RWPE1 (cell line): ENCODE results near the gene ZNF48.

Experiments
- CTCF ChIA-PET: fragments of 350-600 bp; sonication (Branson Sonifier 250); formaldehyde crosslinking; extraction: SDS; loops from one replicate; lab custom pipeline; 2021; lab: Yijun Ruan, JAX
- POLR2A ChIA-PET: fragments of 400-600 bp; formaldehyde crosslinking; extraction: SDS; loops from one replicate; lab custom pipeline; 2020; ENCODE audit warnings: antibody characterized with exemption; ENCODE audit not compliant: low non-redundant PET; lab: Yijun Ruan, JAX
- DNase-seq: peaks from one replicate; pipeline ENCODE4 v3.0.0; 2012; ENCODE audit warnings: low spot score
- H3K27ac ChIP-seq: fragments of 450-650 bp; 2 replicates; pipeline ENCODE4 v1.5.1; 2017
- CTCF ChIP-seq: fragments of 450-650 bp; conservative IDR thresholded peaks from 2 replicates; pipeline ENCODE4 v1.5.1; 2017; ENCODE audit warnings: low read depth, mild to moderate bottlenecking

ZNF48 gene

DNA sequence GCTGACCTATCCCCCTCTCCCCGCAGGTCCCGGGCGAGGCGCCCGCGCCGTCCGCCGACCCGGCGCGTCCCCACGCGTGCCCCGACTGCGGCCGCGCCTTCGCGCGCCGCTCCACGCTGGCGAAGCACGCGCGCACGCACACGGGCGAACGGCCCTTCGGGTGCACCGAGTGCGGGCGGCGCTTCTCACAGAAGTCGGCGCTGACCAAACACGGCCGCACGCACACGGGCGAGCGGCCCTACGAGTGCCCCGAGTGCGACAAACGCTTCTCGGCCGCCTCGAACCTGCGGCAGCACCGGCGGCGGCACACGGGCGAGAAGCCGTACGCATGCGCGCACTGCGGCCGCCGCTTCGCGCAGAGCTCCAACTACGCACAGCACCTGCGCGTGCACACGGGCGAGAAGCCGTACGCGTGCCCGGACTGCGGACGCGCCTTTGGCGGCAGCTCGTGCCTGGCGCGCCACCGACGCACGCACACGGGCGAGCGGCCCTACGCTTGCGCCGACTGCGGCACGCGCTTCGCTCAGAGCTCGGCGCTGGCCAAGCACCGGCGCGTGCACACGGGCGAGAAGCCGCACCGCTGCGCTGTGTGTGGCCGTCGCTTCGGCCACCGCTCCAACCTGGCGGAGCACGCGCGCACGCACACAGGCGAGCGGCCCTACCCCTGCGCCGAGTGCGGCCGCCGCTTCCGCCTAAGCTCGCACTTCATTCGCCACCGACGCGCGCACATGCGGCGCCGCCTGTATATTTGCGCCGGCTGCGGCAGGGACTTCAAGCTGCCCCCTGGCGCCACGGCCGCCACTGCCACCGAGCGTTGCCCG, 22.5 kb downstream of the ZNF48 start:
- ChIA-PET POLR2A (interaction anchor here (0.6 to 1.0 kb wide), 4 partner anchors 9 to 268 kb away, joined by 3 to 8 read pairs (median 4); partner anchors contain the start of gene FBRS), CTCF (interaction anchor here (0.6 to 2.2 kb wide), 4 partner anchors 8 to 210 kb away, joined by 3 to 14 read pairs (median 4); partner anchors contain the start of gene ZNF771)
- DNase-seq = peak; percentile 80
- TF ChIP-seq CTCF = no peak
- H3K27ac ChIP-seq = peak overlapping the region; percentile 86

GRCh38 chr16:30418350-30419181, 23.3 kb downstream of the ZNF48 start:
- POLR2A ChIA-PET = interaction anchor here (0.6 to 1.0 kb wide), 4 partner anchors 8 to 268 kb away, joined by 3 to 8 read pairs (median 4); partner anchors contain the start of gene FBRS
- peak overlapping the region; percentile 86 for H3K27ac ChIP-seq
- TF ChIP-seq CTCF = no peak
- DNase-seq = no peak
- CTCF ChIA-PET = interaction anchor here (1.2 to 2.2 kb wide), 3 partner anchors 9 to 43 kb away, joined by 3 to 14 read pairs (median 5); partner anchors contain the start of gene ZNF771

DNA sequence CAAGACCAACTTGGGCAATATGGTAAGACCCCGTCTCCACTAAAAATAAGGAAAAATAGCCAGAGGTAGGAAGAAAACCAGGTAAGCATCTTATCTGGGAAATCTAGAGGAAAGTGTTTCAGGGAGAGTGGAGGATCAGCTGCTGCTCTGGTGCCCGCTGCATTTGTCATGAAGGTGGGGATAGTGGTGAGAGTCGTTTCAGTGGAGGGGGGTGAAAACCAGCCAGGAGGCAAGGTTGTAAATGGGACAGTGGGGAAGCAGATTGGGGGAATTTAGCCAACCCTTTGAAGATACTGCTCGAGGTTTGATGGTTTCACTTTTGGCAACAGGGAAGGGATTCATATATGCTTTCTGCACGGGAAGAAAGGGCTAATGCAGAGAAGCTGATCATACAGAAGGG, 25.8 kb downstream of the ZNF48 start:
- TF ChIP-seq CTCF = no peak
- CTCF ChIA-PET = interaction anchor here (0.6 to 1.3 kb wide), 2 partner anchors 9 to 177 kb away, joined by 3 to 6 read pairs; partner anchors contain the start of gene DCTPP1
- POLR2A ChIA-PET = no interaction called here

GRCh38 chr16:30428055-30428454, 32.8 kb downstream of the ZNF48 start:
- peak overlapping the region; percentile 71 for H3K27ac ChIP-seq
- TF ChIP-seq CTCF = no peak
- POLR2A ChIA-PET = no interaction called here
- CTCF ChIA-PET = no interaction called here
- no peak for DNase-seq

More for the DNA sequence above, 25.8 kb downstream of the ZNF48 start:
- H3K27ac ChIP-seq = peak overlapping the region; percentile 86
- no peak for DNase-seq

DNA sequence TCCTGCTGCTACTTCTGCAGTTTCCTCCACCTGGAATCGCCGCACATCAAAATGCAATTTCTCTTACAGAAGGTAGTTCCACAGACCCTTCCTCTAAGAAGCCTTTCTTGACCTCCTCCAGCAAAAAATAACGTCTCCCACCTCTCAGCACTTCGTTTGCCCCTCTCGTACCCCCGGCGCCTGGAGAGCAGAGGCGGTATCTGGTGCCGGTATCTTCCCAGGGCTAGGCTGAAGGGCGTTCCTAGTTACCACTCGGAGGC, 34.1 kb downstream of the ZNF48 start:
- TF ChIP-seq CTCF = no peak
- CTCF ChIA-PET = interaction anchor here (0.6 to 3.9 kb wide), 8 partner anchors 9 to 222 kb away, joined by 3 to 30 read pairs (median 5); partner anchors contain the start of genes PRR14, ZNF747 and ZNF764
- DNase-seq = peak; percentile 30
- POLR2A ChIA-PET = interaction anchor here (0.7 to 1.4 kb wide), 4 partner anchors 76 to 129 kb away, joined by 3 to 9 read pairs (median 3); partner anchors contain the start of genes ZNF747 and ZNF764
- peak overlapping the region; percentile 71 for H3K27ac ChIP-seq
